Inflammatory macrophage (primary cell): ENCODE data around the gene CPT1C.

Source experiments
- DNase-seq, 2 donors: peaks; one replicate each; pipeline ENCODE4 v3.0.0-alpha.2; 2020 to 2022

Gene CPT1C

DNA sequence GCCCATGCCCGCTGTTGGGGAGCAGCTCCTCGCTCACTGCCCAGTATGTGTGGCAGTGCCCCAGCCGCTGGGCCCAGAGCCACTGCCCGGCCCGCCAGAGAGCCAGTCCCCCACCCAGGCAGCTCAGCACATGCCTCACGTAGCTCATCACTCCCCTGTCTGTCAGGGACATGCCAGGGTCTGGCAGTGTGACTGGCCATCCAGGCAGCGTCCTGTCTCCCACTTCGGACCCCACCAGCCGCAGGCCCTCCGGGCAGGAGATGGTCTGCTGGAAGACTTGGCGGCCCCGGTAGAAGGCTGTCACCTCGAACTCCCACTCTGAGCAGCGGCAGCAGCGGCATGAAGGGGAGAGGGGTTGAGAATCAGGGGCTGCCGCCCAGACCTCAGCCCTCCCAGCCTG is 28.9 kb upstream of the CPT1C start:
- DNase-seq = no peak

DNA sequence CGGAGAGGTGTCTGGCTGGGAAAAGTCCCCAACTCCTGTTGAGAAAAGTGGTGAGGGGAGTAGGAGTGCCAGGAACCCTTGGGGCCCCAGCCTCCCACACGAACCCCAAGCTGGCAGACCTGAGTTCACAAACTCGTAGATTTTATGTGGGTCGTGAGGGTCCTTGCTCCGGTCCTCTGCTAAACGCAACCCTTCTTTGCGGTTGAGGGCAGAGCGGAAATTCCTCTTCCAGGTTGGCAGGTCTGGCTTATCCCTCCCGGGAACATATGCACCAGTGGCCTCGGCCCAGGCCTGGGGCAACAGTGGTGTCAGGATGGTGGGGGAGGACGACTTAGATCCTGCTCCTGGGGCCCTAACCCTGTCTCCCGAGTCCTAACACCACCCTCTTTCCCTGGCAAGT is 27.7 kb upstream of the CPT1C start:
- DNase-seq = no peak

DNA sequence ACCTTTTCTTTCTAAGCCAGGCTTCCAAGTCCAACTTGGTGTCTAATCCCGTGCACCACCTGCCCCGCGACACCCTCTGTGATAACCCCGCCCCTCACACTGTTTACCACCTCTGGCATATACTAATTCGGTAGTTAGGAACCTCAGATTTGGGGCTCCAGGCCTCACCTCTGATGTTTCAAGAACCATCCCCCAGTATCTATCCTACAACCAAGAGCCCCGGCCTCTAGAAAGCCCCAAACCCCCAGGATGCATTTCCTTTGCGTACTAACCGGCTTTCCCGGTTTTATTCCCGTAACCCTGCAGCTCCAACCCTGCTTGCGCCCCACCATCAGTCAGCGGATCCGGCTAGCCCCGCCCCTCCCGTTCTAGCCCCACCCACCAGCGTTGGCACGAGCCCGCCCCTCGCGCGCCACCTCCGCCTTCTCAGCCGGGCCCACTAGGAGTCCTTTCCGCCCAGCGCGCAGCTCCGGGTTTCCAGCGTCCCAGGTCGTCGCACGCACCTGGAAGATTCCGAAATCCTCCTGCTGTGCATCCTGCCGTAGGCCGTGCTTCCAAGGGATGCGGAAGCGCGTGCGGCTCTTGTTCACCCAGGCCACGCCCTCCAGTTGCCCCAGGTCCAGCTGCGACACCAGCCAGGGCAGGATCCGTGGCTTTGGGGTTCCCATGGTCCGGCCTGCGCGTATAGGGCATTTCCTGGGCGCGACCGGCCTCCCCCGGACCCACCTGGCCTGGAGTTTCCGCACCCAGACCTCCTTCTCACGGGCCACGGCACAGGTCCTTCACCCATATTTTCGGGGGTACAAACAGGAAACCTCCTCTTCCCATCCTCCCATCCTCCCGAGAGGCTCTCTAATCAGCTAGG is 26.5 kb upstream of the CPT1C start:
- DNase-seq = peak; percentile 71 to 75

DNA sequence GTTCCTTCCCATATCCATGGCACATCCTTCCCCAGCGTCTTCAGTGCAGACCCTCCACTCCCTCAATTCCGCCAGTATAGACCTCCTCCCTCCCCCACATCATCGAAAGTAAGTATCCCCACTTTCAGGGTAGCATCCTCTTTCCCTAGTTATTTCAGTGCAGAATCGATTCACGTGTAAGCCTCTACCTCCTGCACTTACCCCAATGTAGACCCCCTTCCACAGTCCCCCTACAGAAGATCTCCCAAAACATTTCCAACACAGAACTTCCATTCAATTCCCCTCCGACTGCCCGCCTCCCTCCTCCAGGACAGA is 25.9 kb upstream of the CPT1C start:
- DNase-seq = no peak

DNA sequence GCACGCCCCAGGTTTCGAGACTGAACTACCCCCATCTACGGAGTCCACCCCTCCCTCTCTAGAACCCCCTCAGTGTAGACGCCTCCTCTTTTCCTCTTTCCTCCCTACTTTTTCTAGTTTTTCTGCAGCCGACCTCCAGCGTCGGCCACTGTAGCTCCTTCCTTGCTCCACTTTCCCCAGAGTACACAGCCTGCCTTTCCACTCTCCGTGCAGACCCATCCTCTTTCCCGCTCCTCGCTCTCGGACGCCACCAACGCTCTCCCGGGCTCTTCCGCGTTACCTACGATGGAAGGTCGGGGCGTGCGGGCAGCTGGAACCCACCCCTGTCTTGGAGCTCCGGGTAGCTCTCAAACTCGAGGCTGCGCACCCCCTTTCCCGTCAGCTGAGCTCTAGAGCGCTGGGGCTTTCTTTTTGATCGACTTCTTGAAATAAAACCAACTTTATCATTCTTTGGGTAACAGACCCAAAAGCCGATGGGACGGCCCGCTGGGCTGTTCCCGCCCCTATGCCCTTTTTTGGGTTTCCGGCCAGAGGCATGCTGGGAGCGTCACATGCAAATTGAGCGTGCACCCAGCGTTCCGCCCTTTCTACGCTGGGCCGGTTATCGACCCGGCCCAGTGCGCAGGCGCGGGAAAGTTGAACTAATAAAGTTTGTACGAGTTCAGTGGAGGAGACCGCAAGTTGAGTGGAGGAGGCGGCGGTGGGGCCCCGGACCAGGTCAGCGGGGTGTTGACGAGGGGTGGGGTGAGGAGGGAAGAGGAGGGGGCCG is 25.4 kb upstream of the CPT1C start, which contains the start of the genes BCL2L12 and IRF3:
Gene BCL2L12, plus strand, starts transcription at position 583 of the 769 bp plus-strand sequence. CDS start 760 bp downstream, outside the sequence.
Gene IRF3, minus strand, starts transcription at position 507 of the 769 bp plus-strand sequence. CDS start 1,019 bp downstream, outside the sequence.
- peak; percentile 98 for DNase-seq

DNA sequence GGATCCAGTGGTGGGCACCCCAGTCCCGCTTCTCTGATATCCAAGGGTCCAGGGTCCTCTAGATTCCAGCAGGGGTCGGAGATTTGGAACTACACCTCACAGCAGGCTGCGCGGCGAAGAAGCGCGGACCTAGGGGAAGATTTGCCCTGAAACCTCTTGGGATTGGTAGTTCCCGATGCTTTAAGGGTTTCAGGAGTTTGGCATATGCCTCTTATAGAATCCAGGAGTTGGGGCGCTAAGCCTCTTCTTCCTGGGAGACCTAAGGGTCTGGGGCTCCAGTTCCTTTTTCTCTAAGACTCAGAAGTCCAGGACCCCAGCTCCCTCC is 24.8 kb upstream of the CPT1C start:
- no peak for DNase-seq

DNA sequence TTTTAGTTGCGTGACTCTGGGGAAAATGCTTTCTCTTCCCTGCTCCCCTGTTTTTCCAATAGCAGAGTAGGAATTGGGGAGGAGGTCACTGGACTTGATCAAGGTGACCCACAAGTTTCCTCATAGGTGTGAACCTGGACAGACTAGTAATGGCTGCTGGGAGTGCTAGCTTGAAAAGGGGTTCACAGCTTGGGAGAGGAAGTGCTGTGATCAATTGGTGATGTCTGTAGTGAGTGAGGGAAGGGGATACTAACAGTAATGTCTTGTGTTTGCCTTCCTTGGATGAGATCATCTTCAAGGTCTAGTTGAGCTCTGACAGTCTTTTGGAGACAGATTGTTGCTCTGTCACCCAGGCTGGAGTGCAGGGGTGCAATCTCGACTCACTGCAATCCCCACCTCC is 23.4 kb upstream of the CPT1C start:
- DNase-seq = no peak

DNA sequence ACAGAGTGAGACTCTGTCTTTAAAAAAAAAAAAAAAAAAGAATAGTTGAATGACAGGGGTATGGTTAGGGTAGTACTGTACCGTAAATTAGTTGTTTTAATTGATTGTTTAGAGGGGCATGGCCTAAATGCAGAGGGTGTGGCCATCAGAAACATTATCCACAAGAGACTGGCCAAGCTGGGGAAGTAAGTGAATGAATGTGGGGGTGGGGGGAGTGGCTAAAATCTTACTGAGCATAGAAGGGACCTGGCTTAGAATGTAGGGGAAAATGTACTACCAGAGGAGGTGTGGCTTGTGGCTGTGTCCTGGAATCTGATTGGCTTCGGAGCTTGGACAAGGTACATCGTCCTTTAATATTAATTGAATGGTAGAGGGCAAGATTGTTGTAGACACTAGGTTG is 21.4 kb upstream of the CPT1C start:
- DNase-seq = peak; percentile 50 to 52

DNA sequence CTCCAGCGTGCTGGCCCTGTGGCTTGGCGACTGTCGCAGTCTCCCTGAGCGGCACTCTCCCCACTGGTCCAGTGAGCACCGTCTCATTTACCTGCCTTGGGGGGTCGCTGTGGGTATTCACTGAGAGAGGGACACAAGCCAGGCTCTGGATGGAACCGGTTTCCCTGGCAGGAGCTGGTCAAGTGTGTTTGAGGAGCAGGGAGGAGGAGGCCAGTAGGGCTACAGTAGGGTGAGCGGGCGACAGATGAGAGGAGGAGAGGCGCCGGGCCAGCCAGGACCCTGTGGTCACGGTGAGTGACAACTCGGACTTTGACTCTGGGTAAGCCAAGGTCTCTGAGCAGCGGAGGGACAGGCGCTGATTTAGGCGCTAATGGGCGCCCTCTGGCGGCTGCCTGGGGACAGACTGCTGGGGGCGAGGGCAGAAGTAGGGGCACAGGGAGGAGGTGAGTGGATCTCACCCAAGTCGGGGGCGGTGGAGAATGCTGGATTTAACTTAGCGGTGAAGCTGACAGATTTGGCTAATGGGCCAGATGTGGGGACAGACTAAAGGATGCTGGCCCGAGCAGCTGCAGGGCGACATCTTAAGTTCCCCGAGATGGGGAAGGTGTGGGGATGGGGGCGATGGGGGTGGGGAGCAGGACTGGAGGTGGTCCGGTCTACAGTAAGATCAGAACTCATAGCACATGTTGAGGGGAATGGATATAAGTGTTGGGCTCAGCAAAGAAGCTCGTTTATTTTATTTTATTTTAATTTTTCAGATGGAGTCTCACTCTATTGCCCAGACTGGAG is 18.6 kb upstream of the CPT1C start:
- DNase-seq = peak; percentile 67 to 74

DNA sequence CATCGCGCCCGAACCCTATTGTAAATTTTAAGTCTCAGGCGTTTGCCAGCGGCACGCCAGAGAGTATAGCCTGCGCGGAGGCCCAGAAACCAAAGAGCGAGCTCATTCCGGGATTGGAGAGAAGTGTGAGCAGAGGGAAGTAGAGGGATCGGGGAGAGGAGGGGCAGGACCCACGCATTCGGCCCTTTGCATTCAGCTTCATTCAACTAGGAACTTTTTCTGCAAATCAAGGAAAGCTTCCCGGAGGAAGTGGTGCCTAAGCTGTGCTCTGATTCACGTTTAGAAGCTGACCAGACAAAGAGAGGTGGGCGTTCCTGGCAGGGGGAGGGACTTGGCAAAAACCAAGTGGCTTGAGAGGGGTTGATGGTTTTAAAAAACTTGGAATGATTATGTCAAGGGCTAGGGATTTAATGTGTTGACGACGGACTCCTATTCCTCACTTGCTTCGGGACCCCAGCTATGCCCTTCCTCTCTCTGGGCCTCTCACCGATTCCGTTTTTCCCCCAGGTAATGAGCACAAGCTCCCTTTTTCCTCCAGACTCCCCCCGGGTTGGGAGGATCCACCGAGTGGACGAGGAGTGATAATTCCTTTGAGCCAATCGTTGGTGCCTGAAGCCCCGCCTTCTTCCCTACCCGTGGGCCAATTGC is 14.7 kb upstream of the CPT1C start:
- DNase-seq = peak; percentile 95 to 97

DNA sequence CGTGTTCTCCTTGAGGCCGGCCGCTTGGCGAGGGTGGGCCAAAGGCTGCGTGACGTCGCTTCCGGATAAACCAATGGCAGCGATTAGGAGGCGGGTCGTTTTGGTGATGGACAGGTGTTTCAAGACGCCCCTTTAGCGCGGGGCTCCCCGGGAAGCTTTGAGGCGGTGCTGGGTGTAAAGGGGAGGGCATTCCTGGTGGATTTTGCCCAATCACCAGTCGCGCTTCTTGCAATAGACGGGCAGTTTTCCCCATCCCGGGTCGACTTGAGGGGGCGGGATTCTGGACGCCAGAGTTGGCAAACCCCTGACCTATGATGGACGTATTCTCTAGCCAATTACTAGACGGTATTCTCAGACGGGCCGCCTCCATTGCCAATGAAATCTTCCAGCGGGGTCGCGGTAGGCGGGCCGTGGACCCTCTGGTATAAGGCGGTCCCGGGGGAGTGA is 14.1 kb upstream of the CPT1C start:
- DNase-seq = peak; percentile 100

DNA sequence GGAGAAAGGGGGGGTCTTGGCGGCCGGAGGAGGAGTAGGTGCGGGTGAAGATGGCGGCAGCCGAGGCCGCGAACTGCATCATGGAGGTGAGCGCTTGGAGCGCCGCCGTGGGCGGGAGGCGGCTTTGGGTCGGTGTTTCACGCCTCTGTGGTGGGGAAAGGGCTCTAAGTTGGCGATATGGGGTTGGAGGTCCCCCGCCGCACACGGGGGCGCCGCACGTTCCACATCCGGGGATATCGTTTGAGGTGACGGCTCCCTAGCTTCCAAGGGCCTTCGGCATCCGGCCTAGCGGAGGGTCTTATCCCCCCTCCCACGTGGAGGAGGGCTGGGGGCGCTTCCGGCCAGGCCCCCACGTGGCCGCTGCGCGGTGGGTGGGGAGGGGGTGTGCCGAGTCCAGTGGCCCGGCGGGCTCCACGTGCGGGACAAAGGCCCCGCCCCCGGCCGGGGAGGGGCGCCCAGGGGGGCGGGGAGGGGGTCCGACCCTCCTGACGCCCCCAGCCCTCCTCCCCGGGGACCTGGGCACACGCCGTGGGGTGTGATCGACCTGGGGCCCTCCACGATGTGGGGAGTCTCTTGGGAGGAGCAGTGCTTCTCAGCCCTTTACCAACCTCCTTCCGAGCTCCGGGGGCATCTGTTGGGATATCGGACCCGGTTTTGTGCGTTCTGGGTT is 13.6 kb upstream of the CPT1C start, which contains the start of gene PRMT1:
Gene PRMT1, plus strand, starts transcription at position 41 of the 670 bp plus-strand sequence. Its CDS starts 10 bp downstream, at position 51.
- DNase-seq = peak in 1 of 2 donors; percentile 27

DNA sequence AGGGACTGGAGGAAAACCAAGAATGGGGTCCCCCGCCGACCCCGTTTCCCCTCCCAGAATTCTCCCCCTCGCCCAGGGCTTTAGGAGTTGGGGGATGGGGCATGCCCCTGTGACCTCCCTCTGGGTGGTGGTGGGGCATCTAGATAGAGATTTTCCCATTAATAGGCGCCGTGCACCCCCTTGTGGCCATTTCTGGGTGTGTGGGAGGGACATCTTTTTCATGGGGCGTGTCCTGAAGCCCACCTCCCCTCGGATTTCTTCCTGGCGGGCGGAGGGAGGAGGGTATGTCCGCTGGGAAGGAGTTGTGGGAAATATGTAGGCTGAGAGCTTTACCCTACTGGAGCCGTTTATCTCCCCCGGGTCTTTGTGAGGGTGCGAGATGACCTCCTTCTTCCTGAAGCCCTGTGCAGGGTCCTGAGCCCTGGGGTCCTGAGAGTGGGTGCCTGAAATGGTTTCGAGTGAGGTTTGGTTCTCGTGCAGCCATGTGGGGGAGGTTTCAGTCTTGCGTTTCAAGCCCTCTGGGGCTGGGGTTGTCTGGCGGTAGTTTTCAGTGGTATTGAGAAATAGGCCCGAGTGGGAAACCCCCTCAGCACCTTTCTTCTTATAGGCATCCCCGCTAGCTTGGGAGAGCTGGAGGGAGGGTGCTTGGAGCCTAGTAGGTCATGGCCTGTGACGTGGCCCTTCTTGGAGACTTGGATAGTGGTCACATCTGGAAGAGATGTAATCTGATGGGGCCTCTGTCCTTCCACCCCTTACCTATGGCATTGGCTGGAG is 12.8 kb upstream of the CPT1C start:
- peak; percentile 75 to 81 for DNase-seq

DNA sequence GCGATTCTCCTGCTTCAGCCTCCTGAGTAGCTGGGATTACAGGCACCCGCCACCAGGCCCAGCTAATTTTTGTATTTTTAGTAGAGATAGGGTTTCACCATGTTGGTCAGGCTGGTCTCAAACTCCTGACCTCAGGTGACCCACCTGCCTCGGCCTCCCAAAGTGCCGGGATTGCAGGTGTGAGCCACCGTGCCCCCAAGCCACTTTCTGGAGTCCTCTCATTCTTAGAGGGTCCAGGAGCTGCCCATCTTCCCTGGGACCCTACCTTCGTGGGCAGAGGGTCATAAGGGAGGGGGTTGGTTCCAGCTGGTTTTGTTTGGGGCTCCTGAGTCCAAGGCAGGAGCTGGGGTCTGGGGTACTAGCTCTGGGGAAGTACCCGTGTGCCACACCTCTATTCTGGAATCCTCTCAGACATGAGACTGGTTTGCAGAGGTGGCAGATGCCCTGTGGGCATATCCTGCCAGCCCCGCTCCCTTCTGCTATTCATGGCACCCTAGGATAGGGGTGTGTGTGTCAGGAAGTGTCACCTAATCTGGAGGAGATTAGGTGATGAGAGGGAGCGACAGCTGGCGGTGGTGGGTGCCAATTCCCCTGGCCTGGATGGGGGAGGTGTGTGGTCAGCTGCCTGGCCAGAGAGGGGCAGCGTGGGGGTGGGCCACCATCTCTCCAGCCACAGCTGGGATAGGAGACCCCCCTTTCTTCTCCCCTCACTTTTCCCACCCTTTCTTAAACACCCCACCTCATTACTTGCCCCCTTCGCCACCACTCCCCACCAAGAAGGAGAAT is 11.7 kb upstream of the CPT1C start:
- no peak for DNase-seq

DNA sequence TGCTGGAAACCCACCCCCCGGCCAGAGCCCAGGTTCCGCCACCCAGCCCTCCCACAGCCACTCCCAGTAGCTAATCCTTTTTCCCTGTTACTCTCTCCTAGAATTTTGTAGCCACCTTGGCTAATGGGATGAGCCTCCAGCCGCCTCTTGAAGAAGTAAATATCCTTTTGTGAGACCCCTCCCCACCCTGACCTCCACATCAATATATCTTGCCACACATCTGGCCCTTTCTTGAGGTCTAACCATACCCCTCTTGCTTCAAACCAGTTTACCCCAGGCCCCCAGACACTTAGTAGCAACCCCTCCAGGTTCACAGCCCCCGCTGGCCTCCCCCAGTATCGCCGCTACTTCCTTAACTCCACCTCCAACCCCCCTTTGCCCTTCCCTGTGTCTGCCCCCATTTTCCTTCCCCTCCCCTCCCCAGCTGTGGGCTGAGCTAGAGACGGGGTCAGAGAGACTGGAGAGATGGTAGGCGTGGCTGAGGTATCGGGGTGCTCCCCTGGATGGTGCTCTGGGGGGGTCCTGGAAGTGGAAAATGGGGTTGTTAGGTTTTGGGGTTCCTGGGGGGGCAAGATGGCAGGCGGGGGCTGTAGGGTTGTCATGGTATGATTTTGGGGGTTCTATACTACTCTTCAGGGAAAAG is 11.0 kb upstream of the CPT1C start:
- DNase-seq = no peak

DNA sequence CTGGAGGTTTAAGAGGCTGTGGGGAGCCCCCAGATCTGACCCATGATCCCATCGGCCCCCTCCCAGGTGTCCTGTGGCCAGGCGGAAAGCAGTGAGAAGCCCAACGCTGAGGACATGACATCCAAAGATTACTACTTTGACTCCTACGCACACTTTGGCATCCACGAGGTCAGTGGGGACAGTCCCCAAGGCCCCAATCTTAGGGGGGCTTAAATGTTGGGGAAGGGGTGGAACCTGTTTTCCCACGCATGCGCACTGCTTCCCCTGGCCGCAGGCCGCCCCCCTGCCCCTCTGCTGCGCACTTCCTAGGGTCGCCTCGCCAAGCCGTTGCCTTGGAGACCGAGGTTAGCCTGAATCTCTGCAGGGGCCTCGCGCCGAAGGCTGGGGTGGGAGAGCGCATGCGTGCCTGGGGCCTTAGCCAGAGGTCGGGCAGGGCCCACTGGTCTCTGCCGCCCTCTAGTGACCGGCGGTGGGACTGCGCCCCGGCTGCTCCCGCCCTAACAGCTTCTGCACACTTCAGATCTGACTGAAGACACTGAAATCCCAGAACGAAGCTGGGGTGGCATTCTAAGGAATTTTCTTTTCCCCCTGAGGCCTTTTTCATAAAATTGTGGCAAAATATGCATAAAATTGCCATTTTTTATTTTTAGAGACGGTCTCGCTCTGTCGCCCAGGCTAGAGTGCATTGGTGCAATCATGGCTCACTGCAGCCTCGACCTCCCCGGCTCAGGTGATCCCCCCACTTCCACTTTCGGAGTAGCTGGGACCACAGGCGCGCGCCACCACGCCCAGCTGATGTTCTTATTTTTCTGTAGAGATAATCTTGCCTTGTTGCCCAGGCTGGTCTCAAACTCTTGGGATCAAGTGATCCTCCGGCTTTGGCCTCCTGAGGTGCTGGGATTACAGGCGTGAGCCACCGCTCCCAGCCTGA is 10.2 kb upstream of the CPT1C start:
- DNase-seq = peak; percentile 89 to 94

DNA sequence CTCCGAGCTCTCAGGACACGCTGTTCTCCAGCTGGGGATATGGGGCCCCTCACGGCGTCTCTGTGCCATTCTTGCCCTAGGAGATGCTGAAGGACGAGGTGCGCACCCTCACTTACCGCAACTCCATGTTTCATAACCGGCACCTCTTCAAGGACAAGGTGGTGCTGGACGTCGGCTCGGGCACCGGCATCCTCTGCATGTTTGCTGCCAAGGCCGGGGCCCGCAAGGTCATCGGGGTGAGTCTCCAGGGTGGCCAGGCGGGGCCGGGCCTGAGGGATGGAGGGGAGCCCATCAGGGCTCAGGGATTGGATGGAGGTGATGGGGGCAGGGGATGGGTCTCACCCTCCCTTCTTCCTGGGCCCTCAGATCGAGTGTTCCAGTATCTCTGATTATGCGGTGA is 9.1 kb upstream of the CPT1C start:
- DNase-seq = no peak

DNA sequence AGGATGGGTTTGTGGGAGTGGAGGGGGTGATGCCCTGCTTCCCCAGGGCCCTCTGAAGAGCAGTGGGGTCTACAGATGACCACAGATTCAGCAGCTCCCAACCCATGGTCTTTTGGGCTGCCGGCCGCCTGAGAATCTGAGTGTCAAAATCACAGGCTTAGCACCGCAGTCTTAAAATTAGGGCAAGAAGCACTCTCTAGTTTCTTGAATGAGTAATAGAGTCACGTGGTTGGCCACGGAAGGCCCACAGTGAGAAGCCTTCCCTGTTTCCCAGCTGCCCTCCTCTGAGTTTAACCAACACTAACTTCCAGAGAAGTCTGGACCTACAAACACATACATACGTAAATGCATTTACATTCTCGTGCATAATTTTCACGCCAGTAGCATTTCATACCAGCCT is 8.6 kb upstream of the CPT1C start:
- peak in 1 of 2 donors; percentile 8 for DNase-seq
